Muscle of back (tissue), 11 donors: ENCODE results near the gene KLK5. TPM values are rescaled to one million over a fixed set of nuclear protein-coding genes. Genes with fewer than 3 reads are reported as not detected.
"Not testable (repeated sequence)": the region's sequence is repeated elsewhere in the genome, so short reads cannot be mapped to it uniquely, and the experiment has no call there.

ENCODE experiments used
- DNase-seq, 3 donors: peaks; one replicate each; pipeline versions ENCODE4 v3.0.0 to v3.0.0-alpha.2; 2013
- polyA plus RNA-seq, 10 donors: library from polyadenylated mRNA; unstranded; fragments of 120-200 nt; gene quantifications; one replicate each; pipeline ENCODE4 v1.2.1, GENCODE V29; 2013; ENCODE audit not compliant: insufficient read length in 10 of 10

KLK5 gene
- polyA plus RNA-seq, 10 donors: 0.15 TPM; not detected in 9

DNA sequence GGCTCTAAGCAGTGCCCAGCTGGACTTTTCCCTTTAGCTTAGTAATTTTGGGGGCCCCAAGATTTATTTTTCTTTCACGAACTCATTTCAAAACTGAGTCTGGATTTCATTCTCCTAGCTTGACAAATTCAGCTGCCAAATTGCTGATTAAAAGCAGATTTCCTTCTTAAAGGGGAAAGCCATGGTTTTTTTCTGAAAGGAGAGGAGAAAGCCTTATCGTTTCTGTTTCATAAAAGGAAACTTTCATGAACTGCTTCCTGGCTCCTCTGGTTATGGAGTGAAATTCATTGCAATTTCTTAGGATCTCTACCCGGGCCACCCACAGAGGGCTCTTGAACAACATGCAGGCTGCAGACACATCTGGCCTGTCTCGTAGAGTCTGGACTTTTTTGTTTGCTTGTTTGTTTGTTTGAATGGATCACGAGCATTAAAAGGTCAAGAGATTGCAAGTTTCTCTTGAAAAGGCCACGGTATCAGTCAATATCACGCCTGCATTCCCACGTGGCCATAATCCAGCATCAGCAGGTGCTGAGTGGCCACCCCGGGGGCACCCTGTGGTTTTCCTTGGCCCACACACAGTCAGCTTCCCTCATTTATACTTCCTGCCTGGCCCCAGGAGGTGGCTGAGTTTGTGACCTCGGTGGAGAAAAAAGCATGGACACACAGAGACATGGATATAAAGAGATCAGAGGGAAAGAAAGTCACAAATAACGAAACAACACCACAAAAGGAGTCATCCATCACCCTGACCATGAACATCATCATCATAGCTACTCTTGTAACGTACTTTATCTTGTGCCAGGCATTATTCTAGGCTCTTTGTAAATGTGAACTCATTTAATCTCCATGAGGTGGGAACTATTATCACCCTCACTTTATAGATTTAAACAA, 31.2 kb downstream of the KLK5 start:
- DNase-seq: peak in 1 of 3 donors; percentile 30

DNA sequence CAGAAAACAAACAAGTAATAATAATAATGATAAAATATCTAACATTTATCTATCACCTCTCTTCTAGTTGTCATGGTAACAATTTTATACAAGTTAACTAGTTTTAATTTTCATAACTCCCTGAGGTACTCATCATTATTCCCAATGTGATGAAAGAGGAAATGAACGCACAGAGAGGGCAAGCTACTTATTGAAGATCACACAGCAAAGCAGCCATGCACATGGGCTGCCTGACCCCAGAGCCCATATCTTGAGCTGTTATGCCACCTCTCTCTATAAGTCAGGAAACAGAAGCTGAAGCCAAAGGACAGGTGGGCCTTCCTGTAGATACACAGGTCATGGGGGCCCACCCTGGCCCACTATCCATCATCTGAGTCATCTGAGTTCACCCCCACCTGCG, 36.8 kb downstream of the KLK5 start:
- DNase-seq: no peak

DNA sequence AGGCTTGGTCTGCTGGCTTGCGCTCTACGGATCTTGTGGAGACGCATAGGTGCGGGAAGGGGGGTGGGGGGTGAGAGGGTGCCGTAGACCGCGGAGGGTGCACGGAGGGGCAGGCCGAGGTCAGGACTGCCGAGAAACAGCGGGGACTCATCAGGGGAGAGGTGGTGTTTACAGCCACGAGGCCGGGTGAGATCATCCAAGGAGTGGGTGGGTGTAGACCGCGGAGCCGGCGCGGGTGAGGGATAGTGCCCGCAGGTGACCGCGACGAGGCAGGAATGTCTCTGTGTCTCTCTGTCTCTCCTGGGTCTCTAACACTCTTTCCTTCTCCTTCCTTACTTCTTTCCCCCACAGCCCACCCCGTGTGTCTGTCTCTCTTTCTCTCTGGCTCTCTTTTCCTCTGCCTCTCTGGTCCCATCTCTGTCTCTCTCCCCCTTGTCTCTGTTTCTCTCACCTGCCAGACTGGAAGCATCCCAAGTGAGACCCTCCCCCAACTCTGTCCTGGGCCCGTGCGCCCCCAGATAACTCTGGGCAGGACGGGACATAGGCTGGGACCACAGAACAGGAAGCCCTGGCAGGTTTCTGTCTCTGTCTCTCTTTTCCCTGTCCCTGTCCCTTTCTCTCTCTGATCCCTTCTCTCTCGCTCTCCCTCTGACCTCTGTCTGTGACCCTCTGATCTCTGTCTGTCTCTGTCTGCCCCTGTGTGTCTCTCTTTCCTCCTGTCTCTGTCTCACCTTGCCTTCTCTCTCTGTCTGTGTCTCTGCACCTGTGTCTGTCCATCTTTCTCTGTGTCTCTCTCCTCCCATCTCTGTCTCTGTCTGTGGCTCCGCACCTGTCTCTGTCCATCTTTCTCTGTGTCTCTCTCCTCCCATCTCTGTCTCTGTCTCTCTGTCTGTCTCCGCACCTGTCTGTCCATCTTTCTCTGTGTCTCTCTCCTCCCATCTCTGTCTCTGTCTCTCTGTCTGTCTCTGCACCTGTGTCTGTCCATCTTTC, 39.8 kb downstream of the KLK5 start:
- no peak for DNase-seq

DNA sequence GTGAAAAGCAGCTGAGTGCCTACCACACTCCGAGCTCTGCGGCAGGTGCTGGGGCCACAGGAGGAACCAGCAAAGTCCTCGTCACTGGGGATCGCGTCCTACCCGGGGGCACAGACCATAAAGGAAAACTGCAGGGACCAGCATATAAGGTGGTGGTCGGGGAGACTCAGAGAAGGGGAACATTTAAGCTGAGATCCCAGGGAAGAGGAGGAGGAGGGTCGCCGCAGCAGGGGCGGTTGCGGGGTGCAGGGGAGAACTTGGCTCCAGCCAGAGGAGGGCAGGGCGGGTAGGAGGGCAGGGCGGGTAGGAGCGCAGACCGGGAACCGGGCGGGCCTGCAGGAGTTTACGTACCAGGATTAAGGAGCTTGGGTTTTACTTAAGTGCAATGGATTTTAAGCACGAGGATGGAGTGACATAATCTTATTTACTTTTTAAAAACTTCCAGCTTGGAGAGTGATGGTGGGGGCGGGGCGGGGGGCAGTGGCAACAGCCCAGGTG, 40.7 kb downstream of the KLK5 start:
- no peak for DNase-seq

DNA sequence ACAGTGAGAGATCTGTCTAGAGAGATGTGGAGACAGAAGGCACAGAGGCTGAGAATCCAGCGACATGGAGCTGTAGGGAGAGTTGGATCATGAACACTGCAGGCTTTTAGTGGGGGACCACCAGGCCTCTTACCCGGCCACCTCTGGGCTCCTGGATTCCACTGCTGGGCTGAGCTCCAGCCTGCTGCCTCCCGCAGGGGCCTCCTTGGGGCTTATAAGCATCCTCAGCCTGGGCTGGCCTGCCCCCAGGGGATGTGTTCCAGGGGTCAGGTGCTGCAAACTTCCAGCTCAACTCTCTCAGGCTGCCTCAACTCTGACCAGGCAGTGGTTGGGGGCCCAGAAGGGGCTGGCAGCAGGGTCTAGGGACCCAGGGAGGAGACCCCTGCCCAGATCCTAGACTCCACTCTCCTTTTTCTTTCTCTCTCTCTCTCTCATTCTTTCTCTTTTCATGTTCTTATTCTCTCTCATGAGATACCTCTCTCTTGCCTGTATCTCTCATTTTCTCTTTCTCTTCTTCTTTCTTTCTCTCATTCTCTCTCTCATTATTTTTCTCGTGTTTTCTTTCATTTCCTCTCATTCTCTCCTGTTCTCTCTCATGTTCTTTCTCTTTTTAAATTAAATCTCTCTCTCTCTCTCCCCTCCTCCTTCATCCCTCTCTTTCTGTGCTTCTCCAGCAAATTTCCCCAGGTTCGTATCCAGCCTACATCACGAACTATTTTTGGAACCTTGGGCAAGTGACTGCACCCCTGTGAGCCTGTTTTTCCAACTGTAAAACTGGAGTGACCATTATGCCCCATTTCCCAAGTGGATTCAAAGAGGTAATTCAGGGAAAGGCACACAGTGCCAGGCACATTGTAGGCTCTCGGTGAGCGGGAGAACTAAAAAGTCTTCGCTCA, 41.4 kb downstream of the KLK5 start, which contains the start of gene KLK4:
Gene KLK4 (minus strand): TSS at position 190 of the 896 bp plus-strand sequence. CDS start 657 bp downstream, outside the sequence.
- DNase-seq: no peak

DNA sequence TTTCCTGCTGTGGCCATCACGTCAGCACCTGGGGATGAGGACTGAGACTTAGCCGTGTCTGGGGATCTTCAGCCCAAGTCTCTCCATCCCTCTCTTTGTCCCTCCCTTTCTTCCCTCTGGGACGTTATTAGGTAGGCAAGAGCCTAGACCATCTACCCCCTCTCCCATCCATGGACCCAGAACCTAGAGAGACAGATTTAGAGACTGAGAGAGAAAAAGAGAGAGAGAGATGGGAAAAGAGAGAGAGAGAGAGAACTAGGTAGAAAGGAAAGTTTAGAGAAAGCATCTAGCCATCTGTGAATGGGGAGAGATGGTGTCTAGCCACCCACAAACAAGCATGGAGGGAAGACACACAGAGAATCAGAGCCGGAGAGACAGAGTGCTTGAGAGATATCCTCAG, 42.1 kb downstream of the KLK5 start:
- DNase-seq: no peak

DNA sequence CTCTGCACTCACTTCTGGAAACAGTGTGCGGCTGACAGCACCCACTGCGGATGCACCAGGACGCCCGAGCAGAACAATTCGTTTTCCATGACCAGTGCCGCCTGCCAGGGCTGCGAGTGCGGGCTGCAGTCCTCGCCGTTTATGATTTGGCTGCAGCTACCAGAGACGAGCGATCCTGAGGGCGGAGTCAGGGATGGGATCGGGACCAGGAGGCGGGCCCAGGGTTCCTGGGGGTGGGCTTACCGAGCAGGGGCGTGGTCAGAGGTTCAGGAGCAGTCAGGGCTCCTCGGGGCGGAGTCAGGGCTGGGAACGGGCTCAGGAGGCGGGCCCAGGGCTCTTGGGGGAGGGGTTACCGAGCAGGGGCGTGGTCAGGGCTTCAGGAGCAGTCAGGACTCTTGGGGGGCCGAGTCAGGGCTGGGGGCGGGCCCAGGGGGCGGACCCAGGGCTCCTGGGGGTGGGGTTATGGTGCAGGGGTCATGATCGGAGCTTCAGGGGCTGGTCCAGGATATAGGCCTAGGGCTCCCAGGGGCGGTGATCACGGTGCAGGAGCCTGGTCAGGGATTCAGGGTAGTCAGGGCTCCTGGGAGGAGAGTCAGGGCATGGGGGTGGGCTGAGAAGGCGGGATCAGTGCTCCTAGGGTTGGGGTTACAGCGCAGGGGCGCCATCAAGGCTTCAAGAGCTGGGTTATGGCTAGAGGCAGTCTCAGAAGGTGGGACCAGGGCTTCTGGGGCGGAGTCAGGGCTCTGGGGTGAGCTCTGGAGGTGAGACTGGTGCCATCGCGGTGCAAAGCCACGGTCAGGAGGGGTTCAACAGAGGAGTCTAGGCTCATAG, 43.4 kb downstream of the KLK5 start:
- peak in 1 of 3 donors; percentile 9 for DNase-seq

DNA sequence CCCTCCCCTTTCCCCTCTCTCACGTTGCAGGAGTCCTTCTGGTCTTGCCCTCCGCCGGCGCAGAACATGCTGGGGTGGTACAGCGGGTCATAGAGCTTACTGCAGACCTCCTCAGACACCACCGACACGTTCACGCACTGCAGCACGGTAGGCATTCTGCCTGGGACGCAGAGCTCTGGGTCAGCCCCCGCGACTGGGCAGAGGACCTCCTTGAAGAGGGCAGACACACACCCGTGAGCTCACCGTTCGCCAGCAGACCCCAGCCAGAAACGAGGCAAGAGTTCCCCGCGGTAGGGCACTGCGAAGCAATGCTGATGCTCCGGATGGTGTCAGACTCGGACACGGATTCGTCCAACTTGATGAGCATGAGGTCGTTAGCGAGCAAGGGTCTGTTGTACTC, 44.5 kb downstream of the KLK5 start:
- no peak for DNase-seq

DNA sequence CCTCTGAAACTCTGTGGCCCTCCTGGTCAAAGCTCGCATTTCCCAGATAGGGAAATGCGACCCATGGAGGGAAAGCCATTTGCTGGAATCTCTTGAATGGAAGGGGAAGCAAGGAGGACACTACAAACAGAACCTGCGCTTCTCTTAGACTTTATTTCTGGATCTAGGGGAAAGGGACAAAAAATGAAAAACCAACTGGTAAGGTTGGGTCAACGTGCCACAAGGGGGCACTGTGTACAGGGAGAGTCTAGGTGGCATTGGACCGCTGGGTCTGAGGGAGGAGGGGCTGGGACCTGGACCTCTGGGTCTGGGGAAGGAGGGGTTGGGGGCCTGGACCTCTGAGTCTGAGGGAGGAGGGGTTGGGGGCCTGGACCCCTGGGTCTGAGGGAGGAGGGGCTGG, 46.6 kb downstream of the KLK5 start:
- DNase-seq: no peak

DNA sequence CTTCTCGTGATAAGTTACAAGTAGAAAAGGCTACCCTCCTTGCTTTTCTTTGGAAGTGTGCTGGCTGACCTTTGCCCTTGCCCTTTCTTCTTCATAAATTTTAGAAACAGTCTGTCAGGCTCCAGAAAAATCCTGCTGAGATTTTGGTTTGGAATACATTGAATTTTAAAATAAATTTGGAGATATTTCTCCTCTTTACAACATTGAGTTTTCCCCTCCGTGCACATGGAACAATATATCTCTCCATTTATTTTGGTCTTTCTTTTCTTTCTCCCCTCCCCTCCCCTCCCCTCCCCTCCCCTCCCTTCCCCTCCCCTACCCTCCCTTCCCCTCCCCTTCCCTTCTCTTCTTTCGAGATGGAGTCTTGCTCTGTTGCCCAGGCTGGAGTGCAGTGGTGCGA, 50.2 kb downstream of the KLK5 start:
- no peak for DNase-seq

DNA sequence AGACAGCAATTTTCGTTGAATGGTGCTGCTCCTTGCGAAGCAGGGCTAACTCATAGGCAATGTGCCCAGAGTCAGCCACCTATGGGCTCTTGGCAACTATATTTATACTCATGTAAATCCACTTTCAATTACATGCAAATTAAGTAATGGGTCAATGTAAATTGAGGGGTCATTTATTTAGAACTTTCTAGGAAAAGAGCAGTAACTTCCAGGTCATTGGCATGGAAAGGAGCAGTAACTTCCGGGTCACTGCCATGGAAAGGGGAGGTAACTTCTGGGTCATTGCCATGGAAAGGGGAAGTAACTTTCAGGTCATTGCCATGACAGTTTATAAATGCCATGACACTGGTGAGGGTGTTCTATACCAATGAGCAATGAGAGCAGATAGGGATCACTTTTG, 53.3 kb downstream of the KLK5 start:
- no peak for DNase-seq

DNA sequence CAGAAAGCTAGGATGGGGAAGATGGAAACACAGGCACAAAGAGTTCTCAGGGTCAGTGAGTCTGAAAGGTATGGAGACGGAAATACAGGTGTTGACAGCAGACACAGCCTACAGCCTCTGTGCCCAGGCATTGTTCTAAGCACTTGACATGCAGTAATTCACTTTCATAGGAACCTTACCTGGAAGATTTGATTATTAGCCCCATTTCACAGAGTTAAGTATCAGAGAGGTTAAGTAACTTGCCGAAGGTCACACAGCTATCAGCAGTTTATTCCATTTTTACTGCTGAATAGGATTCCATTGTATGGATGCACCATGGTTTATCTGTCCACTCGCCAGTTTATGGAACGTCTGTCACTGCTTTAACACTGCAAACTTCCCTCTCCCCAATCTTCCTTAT, 54.8 kb downstream of the KLK5 start:
- no peak for DNase-seq

DNA sequence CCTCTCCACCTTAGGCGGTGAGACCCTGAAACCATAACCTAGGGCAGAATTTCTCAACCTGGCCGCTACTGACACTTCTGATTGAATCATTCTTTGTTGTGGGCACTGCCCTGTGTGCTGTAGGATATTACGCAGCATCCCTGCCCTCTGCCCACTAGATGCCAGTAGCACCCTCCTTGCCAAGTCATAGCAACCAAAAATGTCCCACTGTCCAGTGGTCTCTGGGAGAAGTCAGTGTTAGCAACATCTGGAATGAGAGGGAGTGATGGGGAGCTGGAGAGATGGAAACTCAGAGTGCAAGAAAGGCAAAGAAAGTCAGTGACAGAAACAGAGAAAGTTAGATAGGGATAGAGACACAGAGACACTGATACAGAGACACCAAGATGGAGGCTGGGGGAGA, 55.2 kb downstream of the KLK5 start:
- DNase-seq: no peak

DNA sequence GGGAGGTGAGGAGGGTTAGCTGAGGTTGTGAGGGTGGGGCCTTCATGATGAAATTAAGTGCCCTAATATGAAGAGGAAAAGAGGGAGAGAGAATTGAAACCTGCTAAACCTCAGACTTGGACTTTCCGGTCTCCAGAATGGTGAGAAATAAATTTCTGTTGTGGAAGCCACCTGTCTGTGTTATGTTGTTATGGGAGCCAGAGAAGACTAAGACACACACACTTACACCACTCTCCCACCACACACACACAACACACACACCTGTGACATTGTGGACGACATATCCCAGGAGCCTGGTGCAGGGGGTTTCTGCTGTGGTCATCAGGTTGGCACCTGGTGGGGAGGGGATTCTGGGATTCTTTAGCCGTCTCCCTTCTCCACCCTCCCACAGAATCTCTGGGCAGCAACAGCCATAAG, 55.6 kb downstream of the KLK5 start:
- DNase-seq: no peak

DNA sequence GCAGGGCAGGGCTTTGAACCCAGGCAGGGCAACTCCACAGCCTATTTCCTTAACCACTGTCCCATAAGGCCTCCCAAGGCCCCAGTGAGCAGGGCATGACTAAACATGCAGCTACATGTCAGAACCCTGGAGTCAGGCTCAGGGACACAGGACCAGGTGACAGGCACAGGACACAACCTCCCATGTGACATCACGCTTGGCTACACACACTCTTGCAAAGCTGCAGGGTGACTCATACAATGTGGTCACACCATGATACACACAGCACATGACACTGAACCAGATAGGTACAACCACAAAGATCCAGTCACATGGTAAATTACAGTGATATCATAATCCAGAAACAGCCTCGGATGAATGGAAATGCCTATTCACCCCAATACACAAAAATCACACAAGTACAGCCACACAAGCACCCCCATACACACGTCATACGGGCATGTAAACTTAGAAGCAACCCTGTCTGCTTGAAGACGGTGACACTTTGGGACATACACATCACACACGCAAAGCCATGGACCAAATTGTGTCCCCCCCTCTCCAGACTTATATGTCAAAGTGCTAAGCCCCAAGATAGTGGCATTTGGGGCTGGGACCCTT, 56.1 kb downstream of the KLK5 start:
- DNase-seq: no peak

DNA sequence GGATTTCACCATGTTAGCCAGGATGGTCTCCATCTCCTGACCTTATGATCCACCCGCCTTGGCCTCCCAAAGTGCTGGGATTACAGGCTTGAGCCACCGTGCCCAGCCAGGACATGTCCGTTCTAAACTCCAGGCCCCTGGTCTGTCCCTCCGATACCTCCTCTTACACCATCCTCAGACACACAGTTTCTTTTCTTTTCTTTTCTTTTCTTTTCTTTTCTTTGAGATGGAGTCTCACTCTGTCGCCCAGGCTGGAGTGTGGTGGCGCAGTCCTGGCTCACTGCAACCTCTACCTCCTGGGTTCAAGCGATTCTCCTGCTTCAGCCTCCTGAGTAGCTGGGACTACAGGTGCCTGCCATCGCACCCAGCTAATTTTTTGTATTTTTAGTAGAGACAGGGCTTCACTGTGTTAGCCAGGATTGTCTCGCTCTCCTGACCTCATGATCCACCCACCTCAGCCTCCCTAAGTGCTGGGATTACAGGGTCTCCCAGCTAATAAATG, 56.7 kb downstream of the KLK5 start:
- not testable (repeated sequence) for DNase-seq

DNA sequence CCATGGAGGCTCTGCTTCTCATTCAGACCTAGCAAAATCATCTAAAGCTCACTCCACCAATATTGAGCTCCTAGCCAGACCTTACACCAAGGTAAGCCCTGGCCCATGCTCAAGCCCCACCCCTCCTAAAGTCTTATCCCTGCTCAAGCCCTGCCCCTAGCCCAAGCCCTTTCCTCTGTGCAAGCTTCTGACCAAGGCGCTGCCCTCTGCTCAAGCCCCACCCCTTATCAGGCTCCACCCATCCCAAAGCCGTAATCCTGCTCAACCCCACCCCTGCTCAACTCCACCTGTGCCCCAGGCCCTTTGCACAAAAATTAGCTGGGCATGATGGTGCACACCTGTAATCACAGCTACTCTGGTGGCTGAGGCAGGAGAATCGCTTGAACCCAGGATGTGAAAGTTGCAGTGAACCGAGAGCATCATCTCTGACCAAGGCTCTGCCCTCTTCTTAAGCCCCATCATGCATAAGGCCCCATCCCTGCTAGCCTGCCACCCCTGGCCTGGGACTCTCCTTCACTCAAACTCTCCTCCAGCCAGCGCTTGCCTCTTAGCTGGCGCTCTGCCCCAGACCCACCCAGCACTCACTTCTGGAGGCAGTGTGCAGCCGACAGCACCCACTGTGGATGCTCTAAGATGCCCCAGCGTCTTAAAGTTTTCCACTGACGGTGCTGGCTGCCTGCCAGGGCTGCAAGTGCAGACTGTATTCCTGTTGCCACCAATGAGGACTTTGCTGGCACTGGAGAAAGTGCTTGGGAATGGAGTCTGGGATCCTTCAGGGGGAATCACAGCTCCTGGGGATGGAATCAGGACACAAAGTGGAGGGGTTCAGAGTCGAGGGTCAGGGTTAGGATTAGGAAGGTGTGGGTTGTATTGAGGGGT, 58.1 kb downstream of the KLK5 start:
- DNase-seq: no peak
